ENCODE data around the gene MRGPRD. TPM values are rescaled to one million over a fixed set of nuclear protein-coding genes. Genes with fewer than 3 reads are reported as not detected.

MRGPRD gene
- polyA plus RNA-seq, 1 donor, result 0.62 TPM

- DNase-seq (ENCODE audit: low read depth), result no peak
Observed at GRCh38 chr11:68946416-68947090, 34.2 kb downstream of the MRGPRD start.

DNA sequence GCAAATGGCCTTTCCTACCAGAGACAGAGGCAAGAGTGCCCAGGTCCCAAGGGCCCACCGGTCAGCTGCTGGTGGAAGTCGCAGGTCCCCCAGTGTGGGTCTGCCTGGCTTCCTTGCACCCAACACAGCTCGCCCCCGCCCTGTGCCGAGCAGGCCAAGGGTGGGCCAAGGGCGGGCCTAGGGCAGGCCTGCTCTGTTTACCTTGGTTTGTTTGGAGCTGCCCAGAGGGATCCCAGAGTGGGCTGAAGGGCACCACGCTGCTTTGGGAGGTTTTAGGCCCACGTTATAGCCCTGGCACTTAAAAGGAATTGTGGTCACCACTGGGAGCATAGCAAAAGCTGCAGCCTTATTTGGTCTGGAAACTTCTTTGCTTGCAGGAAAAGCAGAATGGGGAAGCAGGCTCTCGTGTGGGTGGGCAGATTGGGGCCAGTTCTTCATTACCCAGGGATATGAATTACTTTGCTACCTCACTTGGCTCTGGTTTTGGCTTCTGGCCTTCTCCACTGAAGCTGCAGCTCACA lies 38.0 kb downstream of the MRGPRD start:
- no peak for DNase-seq (ENCODE audit: low read depth)

DNA sequence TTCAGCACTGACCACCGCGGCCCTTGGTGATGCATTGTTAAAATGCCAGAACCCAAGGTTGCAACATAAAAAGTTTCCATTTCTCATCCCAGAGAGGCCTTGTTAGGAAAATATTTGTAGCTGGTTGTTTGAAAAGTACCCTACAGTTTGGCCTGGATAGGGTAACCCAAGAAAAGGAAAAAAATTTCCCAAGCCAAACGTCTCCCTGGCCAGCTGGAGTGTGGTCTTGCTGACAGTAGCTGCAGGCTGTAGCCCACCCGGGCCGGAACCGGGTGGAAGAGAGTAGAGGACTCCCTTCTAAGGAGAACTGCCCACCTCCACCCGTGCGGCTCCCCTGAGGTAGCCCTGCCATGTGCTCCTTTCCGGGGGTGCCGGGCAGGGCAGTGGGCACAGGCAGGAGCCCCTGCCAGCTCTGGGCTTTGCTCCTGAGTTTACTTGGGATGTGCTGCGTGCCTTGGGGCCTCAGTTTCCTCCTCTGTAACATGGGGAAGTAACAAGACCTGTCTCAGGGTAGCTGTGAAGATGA lies 38.6 kb downstream of the MRGPRD start:
- no peak for DNase-seq (ENCODE audit: low read depth)

- no peak for DNase-seq (ENCODE audit: low read depth)
Observed at GRCh38 chr11:68941324-68942094, 39.3 kb downstream of the MRGPRD start.

GRCh38 chr11:68940651-68941323 lies 40.0 kb downstream of the MRGPRD start:
- DNase-seq (ENCODE audit: low read depth), result no peak

DNA sequence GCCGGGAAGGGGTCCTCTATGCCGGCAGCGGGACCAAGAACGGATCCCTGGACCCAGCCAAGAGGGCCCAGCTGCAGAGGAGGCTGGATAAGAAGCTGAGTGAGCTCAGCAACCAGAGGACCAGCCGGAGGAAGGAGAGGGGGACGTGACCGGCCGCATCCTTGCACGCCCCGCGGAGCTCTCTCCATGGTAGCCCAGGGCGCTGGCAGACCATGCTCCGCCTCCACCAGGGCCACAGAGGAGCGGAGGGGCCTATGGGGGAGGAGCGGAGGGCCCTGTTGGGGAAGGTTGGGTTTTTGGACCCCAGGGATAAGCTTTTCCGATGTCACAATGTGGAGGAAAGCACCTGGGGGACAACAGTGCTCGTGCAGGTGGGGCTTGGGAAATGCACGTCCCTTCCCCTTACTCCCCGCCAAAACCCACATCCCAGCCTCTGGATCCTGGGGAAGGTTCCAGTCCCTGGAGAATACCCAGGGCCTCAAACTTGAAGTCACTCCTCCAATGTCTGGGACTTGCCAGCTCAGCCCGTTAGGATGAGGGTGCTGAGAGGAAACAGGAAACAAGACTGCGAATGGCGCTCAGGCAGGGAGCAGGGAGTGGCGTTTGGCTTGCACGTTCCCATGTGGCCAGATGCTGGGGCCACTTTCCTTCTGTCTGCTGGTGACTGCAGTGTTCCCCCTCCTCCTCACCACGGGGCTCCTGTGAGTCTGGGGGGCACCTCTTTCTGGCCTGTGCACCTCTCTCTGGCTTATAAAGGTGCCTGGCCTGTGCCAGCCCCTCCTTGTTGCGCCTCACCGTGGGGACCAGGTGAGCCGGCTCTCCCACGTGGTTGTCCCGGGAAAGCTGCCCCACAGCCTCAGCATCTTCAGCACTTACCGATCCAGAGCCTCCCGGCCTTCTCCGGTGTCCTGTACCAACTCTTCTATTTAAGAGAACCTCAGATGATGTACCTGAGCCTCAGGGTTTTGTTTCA lies 40.9 kb downstream of the MRGPRD start:
- DNase-seq (ENCODE audit: low read depth), result no peak

GRCh38 chr11:68938816-68939582 lies 41.8 kb downstream of the MRGPRD start:
- no peak for DNase-seq (ENCODE audit: low read depth)

- no peak for DNase-seq (ENCODE audit: low read depth)
Observed at GRCh38 chr11:68938088-68938487, 42.7 kb downstream of the MRGPRD start.

DNA sequence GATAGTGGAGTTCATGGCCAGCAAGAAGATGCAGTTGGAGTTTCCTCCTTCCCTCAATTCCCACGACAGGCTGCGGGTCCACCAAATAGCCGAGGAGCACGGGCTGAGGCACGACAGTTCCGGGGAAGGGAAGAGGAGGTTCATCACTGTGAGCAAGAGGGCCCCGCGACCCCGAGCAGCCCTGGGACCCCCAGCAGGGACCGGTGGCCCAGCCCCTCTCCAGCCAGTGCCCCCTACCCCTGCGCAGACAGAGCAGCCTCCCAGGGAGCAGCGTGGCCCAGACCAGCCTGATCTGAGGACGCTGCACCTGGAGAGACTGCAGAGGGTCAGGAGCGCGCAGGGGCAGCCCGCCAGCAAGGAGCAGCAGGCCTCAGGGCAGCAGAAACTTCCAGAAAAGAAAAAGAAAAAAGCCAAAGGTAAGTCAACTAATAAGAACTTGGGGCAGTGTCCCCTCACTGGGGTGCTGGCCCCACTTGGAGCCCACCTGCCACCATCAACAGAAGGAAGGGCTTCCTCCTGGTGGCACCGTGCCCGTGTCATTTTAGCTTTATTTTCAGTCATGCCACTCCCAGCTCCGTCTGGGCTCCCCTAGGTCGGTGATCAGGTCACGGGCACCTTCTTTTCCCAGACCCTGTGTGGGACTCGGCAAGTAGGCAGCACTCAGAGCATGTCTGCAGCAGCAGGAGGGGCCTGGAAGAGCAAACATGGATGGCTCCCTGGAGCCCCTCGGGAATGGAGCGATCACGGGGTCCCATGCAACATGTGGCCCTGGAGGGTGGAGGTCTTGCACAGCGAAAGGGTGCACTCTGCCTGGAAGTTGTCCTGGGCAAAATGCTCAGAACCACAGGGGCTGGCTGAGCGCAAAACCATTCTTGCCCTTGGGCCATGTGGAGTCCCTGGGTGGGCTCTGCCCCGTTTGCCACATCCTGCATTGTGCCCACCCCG lies 43.8 kb downstream of the MRGPRD start:
- DNase-seq (ENCODE audit: low read depth), result no peak

DNA sequence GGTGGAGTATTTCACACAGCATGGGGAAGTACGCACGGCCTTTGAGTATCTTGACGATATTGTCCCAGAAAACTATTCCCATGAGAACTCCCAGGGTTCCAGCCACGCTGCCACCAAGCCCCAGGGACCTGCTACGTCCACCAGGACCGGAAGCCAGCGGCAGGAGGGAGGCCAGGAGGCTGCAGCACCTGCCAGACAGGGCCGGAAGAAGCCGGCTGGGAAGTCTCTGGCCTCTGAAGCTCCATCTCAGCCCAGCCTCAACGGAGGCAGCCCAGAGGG lies 44.5 kb downstream of the MRGPRD start:
- DNase-seq (ENCODE audit: low read depth), result no peak

GRCh38 chr11:68935516-68936357 lies 45.0 kb downstream of the MRGPRD start:
- no peak for DNase-seq (ENCODE audit: low read depth)

GRCh38 chr11:68935066-68935465 lies 45.7 kb downstream of the MRGPRD start:
- DNase-seq (ENCODE audit: low read depth), result no peak

- no peak for DNase-seq (ENCODE audit: low read depth)
Observed at GRCh38 chr11:68934666-68935065, 46.1 kb downstream of the MRGPRD start.

DNA sequence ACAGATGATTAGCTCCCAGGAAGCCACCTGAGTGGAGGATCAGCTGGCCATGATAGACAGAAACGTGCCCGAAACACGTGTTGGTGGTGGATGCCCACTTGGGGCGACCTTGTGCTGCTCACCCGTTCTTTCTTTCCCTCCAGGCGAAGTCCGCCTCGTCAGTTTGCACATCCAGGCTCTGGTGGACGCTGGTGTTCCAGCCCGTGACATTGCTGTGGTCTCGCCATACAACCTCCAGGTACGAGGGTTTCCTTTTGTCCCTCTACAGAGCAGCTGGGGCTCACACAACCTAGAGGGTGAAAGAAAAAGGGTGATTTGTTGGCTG lies 46.5 kb downstream of the MRGPRD start:
- DNase-seq (ENCODE audit: low read depth), result no peak

GRCh38 chr11:68933605-68934320 lies 47.0 kb downstream of the MRGPRD start:
- no peak for DNase-seq (ENCODE audit: low read depth)

DNA sequence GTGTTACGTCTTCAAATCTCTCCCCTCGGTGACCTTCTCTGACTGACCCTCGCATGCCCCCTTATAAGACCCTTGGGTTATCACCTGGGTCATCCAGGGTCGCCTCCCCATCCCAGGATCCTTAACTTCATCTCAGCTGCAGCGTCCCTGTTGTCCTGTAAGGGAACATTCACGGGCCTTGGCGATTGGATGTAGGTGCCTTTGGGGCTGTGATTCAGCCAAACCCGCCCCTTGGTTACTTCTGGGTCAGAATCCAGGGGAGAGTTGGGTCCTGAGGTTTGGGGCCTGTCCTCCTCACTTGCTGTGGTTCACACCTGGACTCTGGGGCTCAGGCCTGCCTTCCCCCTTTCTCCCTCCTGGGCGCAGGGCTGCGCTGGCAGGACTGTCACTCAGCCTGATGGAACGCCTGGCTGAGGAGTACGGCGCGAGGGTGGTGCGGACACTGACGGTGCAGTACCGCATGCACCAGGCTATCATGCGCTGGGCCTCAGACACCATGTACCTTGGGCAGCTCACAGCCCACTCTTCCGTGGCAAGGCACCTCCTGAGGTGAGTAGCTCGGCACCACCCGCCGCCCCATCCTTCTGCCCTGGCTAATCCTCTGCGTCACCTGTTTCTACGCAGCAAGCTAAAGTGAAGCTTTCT lies 47.7 kb downstream of the MRGPRD start:
- no peak for DNase-seq (ENCODE audit: low read depth)

- no peak for DNase-seq (ENCODE audit: low read depth)
Observed at GRCh38 chr11:68932358-68932757, 48.4 kb downstream of the MRGPRD start.
